ENCODE measurements around the gene APLNR.

Gene APLNR

DNA sequence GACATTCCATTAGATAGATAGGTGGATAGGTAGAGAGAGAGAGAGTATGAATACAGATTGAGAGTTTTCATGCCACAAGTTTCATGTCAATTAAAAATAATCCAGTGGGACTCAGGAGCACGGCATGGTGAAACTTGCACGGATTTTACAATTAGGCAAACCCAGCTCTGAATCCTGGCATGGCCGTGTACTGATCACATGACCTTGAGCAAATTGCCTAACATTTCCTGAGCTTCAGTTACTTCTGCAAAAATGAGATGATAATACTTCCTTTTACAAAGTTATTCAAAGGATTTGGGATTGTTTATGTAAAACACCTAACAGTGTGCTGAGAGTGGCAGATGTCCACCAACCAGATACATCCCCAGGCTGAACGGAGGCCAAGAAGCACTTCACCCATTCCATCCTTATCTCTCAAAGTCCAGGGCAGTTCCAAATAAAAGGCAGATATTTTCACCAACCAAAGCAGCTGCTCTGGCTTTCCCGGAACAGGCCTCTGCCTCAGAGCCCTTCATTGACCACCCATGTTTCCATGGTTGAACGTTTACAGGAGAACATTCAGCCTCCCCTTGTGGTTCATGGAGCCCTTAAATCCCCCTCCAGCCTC, 17.9 kb downstream of the APLNR start:
- no peak for DNase-seq

DNA sequence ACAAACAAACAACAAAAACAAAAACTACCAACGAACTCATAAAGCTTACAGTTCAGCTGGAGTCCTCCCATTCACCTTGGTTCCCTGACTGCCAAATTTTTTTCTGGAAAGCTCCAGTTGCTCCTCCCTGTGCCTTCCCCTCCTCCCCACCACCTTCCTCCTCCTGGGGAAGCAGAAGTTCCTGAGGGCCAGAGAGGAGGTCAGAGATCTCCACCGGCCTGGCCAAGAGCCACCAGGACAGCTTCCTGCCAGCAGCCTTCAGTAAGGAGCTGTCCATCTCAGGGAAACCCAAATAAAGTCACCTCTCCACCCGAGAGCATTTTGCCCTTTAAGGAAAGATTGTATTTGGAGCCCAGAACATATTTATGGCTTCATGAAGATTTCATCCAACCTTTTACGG, 20.0 kb downstream of the APLNR start:
- no peak for DNase-seq

DNA sequence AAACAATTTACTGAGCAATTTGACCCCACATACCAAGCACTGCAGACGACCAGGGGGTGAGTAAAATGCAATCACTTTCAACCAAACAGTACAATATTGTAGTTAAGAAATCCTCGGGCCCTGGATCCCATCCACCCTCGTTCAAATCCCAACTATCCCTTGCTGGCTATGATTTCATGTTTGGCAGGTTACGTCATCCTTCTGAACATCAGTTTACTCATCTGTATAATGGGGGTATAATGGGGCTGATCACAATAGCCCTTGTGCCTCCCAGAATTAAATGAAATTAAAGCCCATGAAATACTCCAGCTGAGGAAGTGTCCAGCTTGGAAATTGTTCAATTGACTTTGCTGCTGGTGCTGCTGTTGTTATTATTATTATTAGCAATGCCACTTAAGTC, 20.6 kb downstream of the APLNR start:
- DNase-seq = no peak

DNA sequence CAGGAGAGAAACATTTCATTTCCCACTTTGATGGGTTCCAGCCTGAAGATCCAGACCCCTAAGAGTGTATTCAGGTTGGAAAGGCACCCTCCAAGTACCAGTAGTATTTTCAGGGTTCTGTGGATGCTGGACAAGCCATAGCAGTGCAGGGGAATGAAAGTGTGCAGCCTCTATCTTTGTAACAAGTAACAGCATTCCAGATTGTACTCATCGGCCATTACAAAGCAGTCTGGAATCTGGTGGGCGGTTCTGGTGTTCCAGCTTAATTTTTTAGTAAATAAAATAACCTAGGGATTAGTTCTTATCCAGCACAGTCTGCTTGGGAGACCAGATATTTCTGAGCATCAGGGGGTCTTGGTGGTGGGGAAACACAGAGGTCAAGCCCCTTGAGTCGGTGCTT, 22.6 kb downstream of the APLNR start:
- no peak for DNase-seq

DNA sequence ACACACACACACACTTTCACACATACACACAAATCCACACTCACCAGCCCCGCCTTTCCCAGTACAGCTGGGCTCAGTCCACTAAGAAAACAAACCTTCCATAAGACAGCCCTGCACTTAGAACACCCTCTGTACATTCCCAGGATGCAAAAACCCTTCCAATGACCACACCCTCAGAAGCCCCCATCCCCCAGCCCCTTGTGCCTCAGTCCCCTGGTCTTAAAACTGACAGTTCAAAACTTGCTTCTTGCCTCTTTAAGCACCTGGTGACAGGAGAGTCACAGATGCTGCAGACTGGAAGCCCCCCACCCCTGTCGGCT, 23.0 kb downstream of the APLNR start:
- no peak for DNase-seq

DNA sequence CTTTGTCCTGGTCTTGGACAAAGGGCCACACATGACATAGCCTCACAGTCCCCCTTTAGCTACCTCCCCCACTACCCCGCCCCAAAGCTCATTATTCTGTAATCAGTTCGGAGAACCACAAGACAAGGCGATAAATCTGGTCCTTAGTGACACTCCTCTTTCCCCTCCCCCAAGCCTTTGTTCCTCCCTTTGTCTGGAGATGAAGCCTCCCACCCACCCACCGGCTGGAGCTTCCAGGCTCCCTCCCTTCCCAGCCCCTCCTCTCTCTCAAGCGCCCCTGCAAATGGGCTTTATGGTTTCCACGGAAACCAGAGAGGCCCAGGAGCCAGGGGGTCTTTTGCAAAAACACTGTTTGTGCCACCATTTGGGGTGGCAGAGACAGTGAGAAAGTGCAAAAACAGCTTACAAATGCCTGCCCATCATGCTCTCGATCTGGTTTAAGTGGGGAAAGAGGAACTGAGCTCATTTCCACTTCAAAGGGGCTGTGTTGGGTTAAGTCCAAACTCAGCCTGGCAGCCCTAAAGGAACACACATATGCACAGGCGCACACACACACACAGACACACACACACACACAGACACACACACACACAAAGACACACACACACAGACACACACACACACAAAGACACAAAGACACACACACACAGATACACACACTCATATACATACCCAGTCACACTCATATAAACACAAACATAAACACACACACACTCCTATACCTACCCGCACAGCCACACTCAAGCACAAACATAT, 23.5 kb downstream of the APLNR start:
- no peak for DNase-seq

DNA sequence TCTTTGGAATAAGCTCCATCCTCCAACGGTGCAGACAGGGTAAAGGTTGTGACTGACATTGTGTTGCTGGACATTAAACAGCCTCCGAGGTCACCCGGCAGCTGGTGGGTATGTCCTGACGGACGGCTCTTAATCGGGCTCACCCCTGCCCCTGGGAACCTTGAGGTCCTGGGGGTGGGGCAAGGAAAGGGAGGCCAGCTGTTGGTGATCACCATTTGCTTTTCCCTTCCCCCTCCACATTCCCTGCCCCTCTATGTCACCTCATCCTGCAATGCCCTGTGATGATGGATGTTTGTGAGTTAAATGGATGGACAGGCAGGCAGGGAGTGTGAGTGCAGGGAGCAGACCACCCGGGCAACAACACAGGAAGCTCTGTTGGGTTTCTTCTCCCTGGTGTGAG, 26.3 kb downstream of the APLNR start:
- no peak for DNase-seq

DNA sequence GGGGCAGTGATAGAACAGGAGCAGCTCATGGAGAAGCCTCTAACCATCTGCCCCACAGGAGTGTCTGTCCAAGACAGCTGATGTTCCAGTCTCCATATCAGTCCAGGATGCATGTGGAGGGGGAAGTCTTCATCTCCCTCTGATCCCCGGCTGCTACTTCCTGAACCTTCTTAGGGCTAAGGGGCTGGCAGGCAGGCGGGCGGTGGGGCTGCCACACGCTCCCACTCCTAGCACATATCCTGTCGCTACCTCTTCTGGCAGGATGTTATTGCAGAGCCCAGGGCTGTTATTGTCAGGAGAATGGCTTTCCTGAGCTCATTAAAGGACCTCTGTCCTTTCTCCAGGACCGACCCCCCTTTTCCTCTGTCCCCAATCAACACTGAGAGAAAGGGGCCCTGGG, 29.9 kb downstream of the APLNR start:
- DNase-seq = no peak

DNA sequence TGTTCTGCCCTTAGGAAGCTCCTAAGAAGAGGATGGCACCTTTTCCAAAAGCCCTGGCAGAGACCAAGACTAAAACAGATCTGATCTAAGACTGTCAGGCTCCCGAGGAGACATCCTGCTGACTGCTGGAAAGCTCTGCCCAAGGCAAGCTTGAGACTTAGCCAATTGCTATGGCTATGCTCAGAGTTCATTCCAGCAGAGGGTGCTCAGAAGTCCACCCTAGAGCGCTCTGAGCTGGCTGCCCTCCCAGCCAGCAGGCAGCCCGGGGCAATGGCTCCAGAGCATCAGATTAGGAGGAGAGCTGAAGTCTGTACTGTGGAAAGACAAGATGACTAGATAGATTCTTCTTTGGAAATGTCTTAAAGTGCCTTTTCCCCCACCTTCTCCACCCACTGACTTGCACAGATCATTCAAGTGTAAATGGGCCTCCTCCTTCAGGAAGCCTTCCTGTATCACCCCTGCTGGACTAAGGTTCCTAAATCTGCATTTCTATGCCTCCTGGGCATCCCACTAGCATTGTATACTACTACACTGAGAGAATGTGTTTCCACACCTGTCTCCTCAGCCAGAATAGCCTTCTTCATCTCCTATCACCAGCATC, 31.9 kb downstream of the APLNR start:
- peak in 10 of 56 donors; percentile 9 to 34 (median 15) for DNase-seq

DNA sequence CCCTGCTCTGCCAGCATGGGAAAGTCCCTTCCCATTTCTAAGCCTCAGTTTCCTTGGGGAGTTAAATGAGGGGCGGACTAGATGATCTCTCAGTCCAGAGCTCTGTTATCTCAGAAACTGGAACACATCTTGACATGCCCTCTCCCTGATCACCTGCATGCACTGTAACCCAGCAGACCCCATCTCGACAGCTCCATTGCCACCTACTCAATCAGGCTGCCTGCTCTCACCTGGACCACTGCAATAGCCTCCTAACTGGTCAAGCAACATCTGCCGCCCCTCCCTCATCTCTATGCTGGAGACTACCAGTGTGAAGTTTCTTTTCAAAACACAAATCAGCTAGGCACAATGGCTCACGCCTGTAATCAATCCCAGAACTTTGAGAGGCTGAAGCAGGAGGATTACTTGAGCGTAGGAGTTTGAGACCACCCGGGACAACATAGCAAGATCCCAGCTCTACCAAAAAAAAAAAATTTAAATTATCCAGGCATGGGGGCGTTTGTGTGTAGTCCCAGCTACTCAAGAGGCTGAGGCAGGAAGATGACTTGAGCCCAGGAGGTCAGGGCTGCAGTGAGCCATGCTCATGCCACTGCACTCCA, 33.1 kb downstream of the APLNR start:
- DNase-seq = no peak

DNA sequence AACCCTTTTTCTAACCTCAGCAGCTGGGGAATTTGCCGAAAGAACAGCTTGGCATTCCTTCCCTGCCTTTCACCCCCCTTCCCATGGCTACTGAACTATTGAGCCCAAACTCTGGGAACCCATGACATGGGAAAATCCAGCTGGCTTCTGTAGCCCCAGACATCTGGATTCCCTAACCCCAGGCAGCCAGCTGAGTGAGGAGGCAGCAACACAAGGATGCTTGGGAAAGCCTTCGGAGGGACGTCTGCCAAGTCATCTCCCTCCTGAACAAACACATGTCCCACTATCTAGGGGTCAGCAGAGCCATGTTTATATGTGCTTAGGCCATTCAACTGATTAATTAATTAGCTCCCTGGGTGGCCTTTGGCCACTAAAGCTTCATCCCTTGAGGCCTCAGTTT, 33.7 kb downstream of the APLNR start:
- DNase-seq = no peak

DNA sequence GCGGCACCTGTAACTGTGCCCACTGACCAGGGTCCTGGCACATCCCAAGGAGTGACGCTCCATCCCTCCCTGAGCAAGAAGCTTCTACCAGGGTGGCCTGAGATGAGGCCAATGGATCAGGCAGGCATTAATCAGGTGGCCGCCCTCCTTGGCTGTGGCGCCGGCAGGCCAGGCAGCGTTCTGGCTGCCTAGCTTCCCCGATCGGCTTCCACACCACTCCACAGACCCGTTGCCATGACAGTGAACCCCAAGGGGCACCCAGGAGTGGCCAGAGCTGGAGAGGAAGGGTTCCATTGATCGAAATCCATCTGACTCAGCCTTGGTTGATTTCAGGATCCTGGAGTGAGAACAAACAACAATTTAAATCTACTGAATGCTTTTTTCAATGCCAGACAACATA, 34.8 kb downstream of the APLNR start:
- peak in 12 of 56 donors; percentile 3 to 57 (median 24) for DNase-seq

DNA sequence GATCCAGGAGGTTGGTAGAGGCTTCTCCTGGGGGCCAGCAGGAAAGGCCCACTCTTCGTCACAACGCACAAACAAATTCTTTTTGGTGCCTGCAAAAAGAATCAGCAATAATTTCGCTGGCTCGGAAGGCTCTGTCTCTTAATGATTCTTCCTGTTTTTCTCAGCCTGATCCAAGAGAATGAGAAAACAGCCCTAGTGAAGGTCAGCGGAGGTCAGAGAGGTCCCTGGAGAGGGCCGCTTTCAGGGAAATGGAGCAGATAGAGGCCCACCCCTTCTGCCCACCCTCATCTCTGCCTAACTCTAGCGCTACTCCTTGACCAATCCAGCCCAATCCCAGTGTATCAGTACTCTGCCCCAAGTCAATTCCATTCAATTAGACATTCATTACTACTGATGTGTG, 36.1 kb downstream of the APLNR start:
- no peak for DNase-seq

DNA sequence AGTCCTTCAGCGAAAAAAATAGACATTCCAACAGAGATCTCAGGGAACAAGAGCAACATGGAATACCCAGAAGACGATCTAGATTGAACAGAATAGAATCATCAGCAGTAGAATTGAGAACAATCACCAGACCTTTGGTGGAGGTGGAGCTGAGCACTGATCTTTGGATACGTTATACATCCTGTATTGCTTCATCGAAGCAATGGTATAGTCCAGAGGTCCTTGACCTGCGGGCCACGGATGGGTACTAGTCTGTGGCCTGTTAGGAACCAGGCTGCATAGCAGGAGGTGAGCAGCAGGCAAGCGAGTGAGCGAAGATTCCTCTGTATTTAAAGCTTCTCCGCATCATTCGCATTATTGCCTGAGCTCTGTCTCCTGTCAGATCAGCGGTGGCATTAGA, 37.7 kb downstream of the APLNR start:
- no peak for DNase-seq

DNA sequence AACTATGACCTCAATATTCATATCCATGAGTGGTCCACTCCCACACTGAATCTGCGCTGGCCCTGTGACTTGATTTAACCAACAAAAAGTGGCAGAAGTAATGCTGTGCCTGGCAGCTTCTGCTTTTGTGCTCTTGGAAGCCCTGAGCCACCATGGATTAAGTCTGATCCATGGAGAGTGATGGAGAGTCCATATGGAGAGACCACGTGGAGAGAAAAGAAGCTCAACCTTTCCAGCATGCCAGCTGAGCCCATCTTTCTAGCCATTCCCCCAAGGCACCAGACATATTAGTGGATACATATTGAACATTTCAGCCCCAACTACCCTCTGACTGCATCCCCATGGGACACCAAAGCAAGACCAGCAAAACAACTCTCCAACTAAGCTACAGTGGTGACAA, 39.3 kb downstream of the APLNR start:
- no peak for DNase-seq

DNA sequence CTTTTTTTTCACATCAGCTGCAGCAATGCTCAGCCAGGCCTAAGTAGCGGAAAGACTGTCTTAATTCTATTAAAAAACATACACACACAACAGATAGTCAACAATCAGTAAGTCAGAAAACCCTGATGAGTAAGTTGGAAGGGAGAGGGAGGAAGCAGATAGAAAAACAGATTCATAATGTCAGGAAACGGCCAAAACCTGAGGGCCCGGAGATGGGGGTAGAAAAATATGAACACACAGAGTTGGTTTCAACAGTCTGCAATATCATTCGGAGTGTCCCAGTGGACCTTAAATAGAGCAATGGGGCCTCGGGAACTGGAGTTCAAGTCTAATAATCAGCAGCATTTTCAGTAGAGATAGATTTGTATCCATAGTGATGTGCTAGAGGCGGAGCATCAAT, 40.5 kb downstream of the APLNR start:
- no peak for DNase-seq

DNA sequence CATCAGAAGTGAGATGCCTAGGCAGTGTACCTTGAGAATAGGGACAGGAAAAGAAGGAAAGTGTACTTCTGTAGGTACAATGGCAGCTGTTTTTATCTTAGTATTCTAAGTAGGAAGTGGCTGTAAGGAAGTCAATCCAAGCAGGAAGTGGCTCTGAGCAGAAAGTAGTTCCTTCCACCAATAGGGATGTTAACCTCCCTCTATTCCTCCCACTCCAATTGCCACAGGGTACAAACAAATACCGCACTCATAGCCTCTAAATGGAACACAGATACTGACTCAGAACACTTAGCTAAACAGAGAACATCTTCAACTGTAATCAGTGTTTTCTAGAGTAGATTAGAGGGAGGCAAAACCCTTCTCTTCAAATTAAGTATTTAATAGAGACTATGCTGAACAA, 44.7 kb downstream of the APLNR start:
- DNase-seq = no peak

DNA sequence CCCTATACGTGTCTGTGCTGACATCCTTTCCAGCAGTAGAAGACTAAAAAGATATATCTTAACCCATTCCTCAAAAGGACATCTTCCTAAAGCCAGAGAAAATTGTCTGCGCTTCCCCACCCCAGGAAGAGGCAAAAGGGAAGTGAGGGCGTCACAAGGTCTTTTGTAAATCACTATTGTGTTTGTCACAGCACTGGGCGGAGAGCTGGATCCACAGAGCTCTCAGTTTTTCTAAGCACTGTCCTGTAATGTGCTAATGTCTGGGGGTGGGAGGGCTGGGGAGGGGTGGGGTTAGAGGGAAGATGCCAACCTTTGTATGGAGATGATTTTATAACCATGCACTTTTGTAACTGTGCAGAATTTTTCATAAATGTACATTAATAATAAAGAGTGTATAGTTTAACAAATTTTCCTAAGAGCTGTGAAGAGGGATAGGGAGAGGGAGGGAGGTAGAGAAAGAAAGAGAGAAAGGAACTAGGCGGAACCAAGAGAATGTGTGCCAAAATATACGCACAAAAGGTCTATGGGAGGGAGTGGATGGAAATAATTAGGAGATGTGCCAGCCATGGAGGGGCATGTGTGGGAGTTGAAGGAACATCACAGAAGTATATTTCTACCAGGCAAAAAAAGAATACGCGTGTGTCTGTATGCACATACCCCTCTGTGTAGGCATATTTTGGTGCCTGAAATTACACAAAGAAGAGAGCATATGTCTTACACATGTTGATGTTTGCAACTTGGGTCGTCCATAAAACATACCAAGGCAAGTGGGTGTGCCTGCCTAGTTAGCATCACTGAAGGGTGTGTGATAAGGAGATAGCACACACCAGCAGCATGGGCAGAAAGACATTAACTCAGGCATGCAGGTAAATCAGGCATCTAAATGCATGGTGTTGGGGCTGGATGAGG, 45.5 kb downstream of the APLNR start:
- DNase-seq = no peak

DNA sequence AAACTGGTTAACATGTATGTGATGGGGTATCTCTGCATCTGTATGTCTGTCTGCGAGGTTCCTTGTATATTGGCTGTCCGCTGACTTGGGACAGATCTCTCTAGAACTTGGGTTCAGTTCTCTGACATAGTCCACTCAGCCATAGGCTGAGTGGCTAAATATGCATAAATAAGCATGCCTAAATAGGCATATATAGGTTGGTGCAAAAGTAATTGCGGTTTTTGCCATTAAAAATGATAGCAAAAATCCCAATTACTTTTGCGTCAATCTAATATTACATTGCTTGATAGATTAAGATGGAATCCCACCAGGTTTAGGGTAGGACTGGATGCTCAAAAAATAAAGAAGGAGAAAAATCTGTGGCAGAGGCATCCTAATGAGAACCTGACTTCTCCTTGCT, 46.5 kb downstream of the APLNR start:
- no peak for DNase-seq
